COLO829 (cell line): ENCODE results near the gene PAX5.

Experiments used
- DNase-seq: peaks from one replicate; pipeline ENCODE4 v3.0.0; 2012; ENCODE audit warnings: low spot score

PAX5 gene

DNA sequence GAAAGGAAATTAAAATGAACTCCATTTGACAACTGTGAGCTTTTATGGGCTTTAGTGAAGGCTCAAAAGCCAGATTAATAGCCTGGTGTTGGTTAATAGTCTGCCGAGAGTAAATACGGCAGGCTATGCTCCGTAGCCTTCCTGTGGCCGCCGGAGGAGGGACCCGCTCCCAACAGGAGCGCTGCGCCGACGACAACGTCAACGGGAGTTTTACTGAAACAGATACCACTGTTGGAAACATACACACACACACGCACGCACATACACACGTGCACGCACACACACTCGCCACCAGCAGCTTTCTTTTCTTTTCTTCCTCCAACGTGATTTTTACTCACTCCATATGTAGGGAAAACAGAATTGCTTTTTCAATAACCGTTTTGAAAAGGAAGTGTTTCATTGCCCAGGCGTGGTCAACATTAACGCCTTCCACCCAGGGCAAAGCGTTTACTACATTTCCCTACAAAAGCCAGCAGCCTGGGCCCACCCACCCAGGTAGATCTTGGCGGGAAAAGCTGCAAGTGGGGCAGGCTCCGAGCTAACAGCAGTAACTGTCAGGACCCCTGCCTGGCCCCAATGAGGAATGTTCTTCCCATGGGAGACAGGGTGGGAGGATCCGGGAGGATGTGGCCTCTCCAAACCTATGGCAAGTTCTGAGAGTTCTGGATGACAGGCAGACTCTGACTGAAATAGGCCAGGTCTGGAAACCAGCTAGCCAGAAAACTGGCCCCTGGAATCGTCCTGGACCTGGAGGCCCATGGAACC is 72.3 kb downstream of the PAX5 start:
- no peak for DNase-seq

DNA sequence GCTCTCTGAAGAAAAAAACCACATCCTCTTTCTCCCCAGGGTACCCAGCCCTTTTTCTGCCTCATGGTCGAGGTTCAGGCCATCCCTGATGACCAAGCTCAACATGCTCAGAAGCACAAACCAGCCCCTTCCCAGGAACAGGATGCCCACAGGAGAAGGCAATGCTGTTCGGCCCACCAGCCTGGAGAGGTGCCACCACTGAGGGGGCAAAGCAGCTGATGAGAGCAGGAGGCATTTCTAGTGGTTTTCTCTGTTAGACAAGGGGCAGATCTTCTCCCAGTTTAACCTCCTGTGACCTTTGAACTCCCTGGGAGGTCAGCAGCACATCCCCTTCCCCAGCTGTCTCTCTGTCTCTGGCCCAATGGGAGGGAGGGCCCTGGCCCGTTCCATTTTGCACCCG is 73.0 kb downstream of the PAX5 start:
- no peak for DNase-seq

DNA sequence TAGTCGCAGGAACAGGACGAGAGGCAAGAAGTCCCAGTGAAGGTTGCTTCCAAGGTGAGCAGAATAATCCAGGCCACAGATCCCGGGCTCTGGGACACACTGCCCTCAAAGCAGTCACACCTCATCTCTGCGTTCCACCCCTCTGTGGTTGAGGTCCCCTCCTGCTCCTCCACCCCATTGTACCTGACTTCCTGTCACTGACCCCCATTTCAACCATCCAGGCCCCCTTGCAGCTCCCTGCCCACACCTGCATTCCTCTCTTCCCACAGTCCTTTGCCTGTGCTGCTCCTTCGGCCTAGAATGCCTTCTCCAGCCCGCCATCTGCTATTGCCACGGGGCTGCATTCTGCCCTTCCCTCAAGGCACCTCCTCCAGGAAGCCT is 73.5 kb downstream of the PAX5 start:
- DNase-seq, result no peak

DNA sequence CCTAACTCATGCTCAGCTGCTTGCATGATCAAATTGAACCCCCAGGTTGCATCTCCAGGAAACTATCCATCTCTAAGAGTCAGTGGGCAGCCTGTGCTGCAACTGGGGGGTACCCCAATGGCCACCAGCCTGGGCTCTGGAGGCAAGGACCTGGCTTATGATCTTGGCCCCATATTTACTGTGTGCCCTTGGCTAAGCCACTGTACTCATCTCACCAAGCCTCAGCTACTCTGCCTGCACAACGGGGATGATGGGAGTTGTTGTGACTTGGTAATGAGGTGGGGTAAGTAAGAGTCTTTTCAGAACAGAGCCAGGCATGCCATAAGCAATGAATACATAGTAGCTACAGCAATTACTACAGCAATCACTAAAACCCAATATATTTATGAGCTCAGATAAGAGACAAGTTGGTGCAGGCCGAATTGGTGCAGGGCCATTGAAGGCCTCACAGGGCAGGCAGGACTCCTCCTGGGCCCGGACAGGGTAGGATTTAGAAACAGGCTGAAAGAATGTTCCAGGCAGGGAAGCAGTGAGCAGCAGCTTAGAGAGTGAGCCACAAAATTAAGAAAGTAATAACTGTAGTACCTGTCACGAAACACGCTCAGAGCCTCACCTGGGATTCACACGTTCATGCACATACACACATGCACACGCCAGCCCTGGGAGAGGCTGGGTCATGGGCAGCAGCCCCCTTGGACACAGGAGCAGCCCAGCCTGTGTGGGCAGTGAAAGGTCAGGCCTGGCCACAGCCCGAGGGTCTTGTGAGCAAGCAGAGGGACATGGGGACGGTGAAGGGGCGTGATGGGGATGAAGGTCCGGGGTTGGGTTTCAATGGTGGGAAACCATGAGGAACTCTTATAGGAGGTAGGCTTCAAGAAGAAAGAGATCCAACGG is 74.1 kb downstream of the PAX5 start:
- DNase-seq, result no peak

DNA sequence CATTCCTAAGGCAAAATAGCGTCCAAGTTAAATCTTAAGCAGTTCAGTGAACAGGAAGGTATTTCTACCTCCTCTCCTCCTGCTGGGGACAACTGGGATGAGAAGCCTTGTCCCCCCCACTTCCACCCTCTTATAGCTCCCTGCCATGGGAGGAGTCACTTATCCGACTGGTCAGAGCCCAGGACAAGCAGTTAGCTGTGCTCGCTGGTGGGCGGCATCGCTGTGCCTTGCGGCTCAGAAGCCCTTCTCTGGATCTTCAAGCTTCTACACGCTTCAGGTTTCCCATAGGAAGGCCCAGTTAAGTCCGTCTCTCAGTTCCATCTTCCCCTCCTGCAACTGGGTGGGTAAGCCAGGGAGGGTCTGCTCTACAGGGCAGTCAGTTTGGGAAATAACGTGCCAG is 77.2 kb downstream of the PAX5 start:
- no peak for DNase-seq

DNA sequence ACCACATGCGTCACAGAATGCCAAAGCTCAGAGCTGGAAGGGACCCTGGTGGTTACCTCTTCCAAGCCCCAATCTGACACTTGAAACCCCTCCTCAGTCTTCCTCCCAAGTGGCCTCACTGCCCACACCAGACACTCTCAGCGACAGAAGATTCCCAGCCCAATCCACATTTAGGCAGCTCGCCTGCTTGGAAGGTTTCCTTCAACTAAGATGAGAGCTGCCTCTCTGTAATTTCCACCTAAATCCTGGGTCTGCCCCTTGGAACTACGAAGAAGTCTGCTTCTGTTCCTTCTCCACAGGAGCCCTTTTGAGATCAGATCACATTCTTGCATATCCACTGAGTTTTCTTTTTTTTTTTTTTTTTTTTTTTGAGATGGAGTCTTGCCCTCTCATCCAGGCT is 83.7 kb downstream of the PAX5 start:
- DNase-seq, result no peak

DNA sequence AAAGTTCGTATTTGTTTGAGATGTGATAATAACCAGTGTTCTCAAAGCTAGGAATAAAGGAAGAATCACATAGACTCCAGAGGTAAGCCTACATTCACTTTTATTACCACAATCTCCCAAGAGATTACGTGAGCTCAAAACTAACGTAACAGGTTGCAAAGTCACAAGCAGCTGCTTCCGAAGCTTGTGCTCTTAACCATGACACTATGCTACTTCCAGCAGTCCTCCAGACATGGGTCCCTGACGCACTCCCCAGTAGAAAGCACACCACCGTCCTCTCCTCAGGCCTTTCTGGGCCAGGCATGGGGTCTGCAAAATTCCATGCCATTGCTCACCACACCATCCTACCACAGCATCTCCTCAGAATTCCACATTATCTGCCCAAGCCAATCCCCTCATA is 84.6 kb downstream of the PAX5 start:
- no peak for DNase-seq

DNA sequence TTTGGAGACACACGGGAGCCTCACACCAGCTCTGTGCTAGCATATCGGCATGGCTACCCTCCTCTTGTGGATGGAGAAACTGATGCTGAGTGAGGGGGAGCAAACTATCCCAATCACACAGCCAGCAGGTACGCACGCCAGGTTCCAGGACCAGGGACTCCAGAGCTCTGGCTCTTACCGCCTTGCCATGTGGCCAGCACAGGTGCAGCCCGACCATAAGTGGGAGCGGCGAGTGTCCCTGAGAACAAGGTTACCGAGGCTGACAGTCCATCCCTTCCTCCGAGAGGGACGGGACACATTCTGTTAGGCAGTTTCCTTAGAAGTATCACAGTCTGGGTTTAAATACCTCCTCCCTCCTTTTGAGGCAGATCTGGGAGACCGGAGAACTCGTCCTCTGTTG is 86.0 kb downstream of the PAX5 start:
- no peak for DNase-seq

DNA sequence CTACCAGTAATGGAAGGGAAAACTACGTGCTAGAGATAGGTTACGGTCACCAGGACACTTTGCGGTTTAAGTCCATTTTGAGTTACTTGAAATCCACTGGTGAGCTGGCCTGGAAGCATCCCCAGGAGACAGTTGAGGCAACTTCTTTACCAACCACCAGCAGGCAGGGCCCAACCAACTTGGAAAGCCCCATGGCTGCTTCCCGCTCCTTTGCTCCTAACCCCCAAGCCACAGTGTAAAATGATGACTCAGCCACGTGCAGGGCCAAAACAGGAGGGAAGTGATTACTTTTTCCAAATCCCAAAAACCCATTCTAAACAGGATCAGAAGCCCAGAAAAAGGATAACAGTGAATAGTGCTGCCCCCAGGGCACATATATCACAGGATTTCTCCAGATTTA is 87.4 kb downstream of the PAX5 start:
- DNase-seq, result no peak

DNA sequence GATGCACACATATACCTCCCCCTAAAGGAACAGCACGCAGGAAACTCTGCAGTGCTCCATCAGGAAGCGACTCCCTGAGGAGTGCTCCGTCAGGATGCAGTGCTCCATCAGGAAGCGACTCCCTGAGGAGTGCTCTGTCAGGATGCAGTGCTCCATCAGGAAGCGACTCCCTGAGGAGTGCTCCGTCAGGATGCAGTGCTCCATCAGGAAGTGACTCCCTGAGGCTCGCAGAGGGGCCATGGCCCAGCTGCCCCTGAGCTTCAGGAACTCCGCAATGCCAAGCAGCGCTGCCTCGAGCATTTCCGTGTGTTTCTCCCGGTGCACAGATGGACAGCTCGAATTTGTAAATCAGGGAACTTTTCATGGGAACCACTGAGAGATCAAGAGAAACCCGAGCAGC is 88.1 kb downstream of the PAX5 start:
- no peak for DNase-seq

DNA sequence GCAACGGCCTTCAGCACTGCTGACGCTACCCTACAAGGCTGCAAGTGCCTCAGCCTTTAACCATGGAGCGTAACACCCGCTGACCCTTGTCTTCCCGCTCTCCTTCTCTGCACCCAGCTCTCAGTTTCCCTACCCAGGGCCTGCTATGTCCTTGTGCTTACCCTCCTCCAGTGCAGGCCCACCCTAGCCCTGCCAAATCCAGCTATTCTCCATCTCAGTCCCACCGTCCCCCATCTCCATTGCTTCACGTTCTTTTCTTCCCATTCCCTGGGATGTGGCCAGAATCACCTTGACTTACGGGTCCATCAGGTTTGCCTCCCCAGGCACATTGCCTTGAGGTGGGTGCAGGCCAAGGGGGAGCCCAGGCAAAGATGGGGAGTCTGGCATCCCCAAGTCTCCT is 91.2 kb downstream of the PAX5 start:
- no peak for DNase-seq

DNA sequence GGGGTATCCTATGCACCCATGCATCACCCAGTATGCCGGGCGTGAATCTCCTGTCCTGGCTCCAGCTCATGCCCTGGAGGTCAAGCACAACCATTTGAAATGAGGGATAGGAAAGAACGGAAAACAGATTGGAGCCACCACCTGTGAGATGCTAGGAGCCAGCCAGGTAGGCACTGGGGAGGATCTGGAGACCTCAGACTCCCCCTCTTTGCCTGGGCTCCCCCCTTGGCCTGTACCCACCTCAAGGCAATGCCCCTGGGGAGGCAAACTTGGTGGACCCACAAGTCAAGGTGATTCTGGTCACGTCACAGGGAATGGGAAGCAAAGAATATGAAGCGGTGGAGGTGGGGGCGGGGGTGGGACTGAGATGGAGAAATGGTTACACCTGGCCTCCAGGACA is 92.6 kb downstream of the PAX5 start:
- DNase-seq, result no peak

DNA sequence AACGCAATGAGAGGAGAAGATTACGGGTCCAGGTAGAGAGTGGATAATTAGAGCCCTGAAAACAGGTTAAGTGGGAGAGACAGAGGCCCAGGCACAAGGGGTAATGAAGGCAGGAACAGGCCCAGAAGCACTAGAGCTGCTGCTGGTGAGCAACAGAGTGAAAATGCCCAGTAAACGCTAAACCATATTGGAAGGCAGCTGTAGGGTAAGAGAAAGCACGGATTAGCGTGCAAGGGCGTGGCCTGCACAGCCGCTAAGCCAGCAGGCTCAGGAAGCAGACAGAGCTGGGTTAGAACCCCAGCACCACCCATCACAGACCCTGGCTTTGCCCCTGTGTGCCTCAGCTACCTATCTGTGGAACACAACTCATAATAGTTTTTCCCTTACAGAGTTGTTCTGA is 93.2 kb downstream of the PAX5 start:
- no peak for DNase-seq

DNA sequence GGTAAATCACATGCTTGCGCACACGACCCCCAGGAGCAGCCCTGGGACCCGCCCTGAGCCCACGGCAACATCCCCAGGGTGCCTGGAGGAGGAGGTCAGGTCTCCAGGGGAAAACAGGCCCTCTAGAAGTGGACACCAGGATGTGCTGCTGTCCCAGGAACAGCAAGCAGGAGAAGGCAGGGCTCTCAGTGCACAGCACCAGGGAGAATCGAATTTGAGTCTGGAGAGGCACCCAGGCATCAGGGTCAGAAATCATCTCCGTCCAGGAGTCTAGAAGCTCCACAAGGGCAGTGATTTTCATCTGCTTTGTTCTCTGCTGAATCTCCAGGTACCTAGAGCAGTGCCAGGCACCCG is 93.6 kb downstream of the PAX5 start:
- no peak for DNase-seq

DNA sequence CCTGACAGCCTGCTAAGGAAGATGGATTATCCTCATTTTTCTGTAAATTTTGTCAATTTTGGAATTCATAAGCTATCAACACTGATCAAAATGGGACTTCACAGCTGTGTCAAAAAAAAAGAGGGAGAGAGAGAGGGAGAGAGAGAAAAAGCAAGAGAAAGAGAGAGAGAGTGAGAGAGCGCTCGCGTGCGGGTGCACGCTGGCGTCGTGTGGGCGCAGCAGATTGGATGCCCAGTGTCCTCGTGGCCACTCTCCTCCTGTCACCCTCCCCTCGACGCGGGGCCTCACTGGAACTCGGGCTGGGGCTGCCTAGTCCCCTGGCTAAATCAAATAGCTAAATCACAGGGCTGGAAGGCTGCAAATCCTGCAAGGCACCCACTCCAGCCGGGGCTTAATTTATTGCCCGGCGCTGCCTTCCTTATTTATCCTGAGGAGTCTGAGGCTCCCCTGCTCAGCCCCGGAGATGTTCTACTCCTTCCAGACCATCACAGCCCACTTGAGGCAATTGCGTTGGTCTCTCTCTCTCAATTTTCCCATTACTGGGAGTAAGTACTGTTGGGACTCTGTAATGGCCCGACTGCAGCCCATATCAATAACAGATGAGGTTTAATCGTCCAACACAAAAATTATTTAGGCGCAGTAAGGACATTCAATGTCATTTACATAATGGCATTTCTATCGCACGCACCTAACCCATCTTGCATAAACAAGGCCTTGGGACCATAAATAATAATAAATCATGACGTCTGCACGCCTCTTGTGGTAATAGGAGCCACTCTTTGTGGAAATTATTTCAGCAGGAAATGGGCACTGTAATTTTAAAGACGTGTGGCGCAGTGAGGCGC is 94.2 kb downstream of the PAX5 start:
- no peak for DNase-seq

DNA sequence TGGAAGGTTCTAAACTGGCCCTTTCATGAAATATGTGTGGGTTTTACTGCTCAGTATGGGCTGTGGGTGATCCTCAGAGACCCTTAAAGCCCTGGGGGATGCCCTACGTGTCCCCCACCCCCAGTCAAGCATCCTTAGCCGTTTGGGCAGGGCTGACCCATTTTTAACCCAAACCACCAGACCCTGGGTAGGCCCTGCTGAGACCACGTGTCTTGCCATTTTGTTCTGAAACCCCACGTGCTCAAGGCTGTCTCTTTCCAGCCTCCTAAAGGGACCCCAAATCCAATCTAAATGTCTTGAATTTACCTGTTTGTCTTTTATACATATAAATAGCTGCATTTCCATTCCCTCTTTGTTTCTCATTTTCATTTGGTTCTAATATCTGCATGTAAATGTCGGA is 94.9 kb downstream of the PAX5 start:
- DNase-seq, result no peak

DNA sequence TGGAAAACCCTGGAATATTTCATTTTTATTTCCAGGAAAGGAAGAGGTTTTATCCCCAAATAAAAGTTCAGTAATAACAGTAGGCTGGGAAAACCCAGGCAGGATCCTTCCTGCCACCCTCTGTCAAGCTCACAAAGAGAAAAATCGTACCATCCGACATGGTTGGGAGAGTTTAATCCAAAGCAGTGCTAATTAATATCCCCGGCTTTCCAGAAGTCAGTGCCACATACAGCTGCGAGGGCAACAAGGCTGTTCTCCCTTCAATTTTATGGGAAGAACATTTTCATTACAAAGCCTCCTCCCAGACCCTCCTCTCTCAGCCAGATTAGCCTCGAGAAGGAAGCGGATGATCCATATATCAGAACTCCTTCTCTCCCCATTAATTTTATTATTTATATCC is 95.5 kb downstream of the PAX5 start:
- DNase-seq, result no peak

DNA sequence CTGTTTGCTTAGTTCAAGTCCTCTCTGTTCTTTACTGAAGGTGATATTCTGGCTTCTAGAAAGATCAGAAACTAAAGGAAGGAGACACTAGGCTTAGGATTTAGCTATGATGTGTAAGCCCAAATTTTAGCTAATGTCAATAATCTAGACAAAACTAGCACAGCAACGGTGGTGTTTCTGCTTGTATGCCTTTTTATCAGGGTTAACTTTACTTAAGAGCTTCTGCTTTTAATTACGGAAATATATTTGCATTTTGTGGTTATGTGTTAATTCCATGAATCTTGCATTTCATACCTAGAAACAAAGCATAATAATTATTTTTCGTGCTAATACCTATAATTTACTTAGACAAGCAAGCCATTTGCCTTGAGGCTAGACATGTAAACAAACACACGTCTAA is 96.1 kb downstream of the PAX5 start:
- no peak for DNase-seq

DNA sequence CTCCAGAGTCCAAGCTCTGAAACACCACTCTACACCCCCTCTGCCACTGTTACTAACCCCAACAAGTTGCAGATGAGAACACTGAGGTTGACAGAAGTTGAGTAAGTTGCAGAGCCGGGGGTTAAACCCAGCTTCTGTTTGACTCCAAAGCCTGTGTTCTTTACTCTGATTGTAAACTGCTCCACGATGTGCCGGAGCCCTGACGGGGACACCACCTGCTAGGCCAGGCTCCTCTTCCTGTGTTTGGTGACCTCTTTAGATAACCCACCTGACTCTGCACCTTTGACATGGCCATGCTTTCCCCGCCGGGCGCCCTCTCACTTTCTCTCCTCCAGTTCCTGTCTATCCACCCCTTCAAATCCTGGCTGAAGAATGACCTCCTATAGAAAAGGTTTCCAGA is 96.7 kb downstream of the PAX5 start:
- DNase-seq, result no peak

DNA sequence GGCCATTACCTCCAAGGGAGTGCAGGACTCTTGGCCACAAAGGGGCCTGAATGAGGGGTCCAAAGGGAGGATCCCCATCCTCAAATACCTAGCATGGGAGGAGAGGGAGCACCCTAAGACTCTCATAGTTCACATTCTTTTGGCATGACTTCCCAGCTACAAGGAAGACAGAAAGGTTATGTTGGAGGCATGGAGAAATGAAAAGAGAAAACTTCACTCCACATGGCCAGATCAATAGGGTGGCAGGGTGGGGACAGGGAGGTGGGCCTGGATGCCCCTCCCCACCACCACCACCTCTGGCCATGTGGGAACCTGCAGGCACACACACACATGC is 97.6 kb downstream of the PAX5 start:
- DNase-seq, result no peak

DNA sequence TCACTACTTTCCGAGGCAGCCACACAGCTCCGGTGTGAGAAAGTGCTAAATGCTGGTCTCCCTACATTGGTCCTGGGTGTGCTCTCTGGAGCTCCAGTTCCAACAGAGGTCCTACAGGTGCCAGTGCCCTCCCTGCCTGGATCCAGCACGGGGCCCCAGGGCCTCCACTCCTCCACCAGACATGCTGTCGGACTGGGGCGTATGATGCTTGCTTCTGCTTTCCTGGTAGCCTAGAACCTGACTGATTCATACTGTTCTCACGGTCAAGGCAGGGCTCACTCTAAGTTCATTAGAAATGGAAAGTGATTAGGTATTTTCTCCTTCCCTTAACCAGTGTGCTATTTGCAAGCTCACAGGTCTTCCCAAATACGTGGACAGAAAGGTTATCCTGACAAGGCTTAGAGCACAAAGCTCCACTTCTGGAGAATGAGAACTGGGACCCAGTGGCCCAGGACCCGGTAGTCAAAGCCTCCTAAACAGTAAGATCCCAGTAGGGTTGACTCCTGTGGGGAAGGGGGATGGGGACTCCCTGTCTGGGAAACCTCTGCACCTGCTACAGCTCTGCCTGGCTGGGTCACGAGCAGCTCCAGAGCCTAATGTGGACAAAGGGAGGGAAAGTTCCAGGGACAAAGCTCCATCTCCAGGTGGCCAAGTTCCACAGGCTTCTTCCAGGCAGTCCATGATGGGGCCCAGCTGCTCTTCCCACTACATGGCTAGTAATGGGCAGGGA is 98.1 kb downstream of the PAX5 start:
- no peak for DNase-seq

DNA sequence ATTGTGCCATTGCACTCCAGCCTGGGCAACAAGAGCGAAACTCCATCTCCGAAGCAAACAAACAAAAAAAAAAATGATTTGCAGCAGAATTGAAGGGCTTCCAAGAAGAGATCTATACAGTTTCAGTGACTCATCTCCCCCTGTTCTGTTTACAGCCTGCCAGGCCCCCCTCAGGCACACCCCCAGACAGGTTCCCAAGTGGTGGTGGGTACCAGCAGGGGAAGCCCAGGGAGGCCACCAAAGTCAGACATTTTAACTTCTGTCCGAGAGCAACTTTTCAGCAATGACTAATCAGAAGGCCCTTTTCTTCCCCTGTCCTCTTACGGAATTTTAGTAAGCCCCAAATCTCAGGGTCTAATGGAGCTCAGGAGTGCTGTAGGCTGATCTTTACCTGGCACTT is 98.7 kb downstream of the PAX5 start:
- DNase-seq, result no peak
